IMR-90 (cell line): Measurements from ENCODE around the gene C1orf167. TPM values are rescaled to one million over a fixed set of nuclear protein-coding genes. Genes with fewer than 3 reads are reported as not detected.

Experiments
- ATAC-seq: fragments of 200-7000 bp; cut with Tn5 transposase; 2 replicates; pipeline ENCODE4 v1.9.1; 2020; ENCODE audit warnings: low read depth, mild to moderate bottlenecking, moderate library complexity
- BruUV-seq: library from RNA; stranded (reverse); fragments of 400-500 nt; replicated peaks from 2 replicates; lab custom pipeline; 2021; lab: Mats Ljungman, UMichigan
- CTCF ChIA-PET: fragments of 300-600 bp; formaldehyde crosslinking; extraction: SDS; loops from one replicate; lab custom pipeline; 2021; ENCODE audit warnings: antibody characterized with exemption; lab: Yijun Ruan, JAX
- POLR2A ChIA-PET: fragments of 300-600 bp; sonication (Branson Sonifier 250); formaldehyde crosslinking; loops from one replicate; lab custom pipeline; 2022; ENCODE audit warnings: antibody characterized with exemption; ENCODE audit not compliant: unreplicated experiment; lab: Charles Lee
- DNase-seq: peaks from one replicate; pipeline ENCODE4 v3.0.0; 2013
- H2AFZ ChIP-seq: replicated peaks from 2 replicates; pipeline ENCODE3; 2013; ENCODE audit warnings: low read length, mild to moderate bottlenecking; ENCODE audit not compliant: poor library complexity
- H2AK5ac ChIP-seq: 2 replicates; pipeline ENCODE4 v1.6.1; 2013; ENCODE audit warnings: low read depth, low read length, inconsistent platforms
- H2AK9ac ChIP-seq: replicated peaks from 2 replicates; pipeline ENCODE3; 2013; ENCODE audit warnings: mild to moderate bottlenecking, low read depth, low read length, moderate library complexity; ENCODE audit not compliant: poor library complexity
- H2BK120ac ChIP-seq: 2 replicates; pipeline ENCODE4 v1.6.1; 2013; ENCODE audit warnings: low read depth, low read length, inconsistent platforms
- H2BK15ac ChIP-seq: 3 replicates; pipeline ENCODE4 v1.6.1; 2013; ENCODE audit warnings: low read depth, low read length, inconsistent platforms
- H2BK20ac ChIP-seq: 2 replicates; pipeline ENCODE4 v1.6.1; 2013; ENCODE audit warnings: low read depth, mild to moderate bottlenecking, inconsistent platforms, low read length, moderate library complexity
- H2BK5ac ChIP-seq: 2 replicates; pipeline ENCODE4 v1.6.1; 2013; ENCODE audit warnings: mild to moderate bottlenecking, low read depth, low read length, inconsistent platforms; ENCODE audit not compliant: poor library complexity, severe bottlenecking
- H3K14ac ChIP-seq: replicated peaks from 2 replicates; pipeline ENCODE4 v1.6.1; 2013; ENCODE audit warnings: low read depth, low read length, inconsistent platforms
- H3K18ac ChIP-seq: 2 replicates; pipeline ENCODE4 v1.6.1; 2013; ENCODE audit warnings: low read depth, low read length, control low read depth
- H3K23ac ChIP-seq: 2 replicates; pipeline ENCODE4 v1.6.1; 2013; ENCODE audit warnings: low read depth, low read length, inconsistent platforms
- H3K27ac ChIP-seq: 2 replicates; pipeline ENCODE4 v1.5.1; 2013; ENCODE audit warnings: mild to moderate bottlenecking, control low read depth, low read length; ENCODE audit not compliant: insufficient read depth
- H3K27me3 ChIP-seq: 2 replicates; pipeline ENCODE4 v1.6.1; 2013; ENCODE audit warnings: low read length; ENCODE audit not compliant: control insufficient read depth, insufficient read depth
- H3K36me3 ChIP-seq: 2 replicates; pipeline ENCODE4 v1.6.1; 2013; ENCODE audit warnings: low read length, mixed read lengths; ENCODE audit not compliant: control insufficient read depth, insufficient read depth
- H3K4ac ChIP-seq: 2 replicates; pipeline ENCODE4 v1.6.1; 2013; ENCODE audit warnings: low read depth, low read length, inconsistent platforms
- H3K4me1 ChIP-seq: 2 replicates; pipeline ENCODE4 v1.6.1; 2013; ENCODE audit warnings: low read length, mixed read lengths; ENCODE audit not compliant: control insufficient read depth, insufficient read depth
- H3K4me2 ChIP-seq: 2 replicates; pipeline ENCODE4 v1.6.1; 2013; ENCODE audit warnings: low read depth, mild to moderate bottlenecking, control low read depth, low read length, moderate library complexity
- H3K4me3 ChIP-seq: 2 replicates; pipeline ENCODE4 v1.5.1; 2013; ENCODE audit warnings: low read depth, mild to moderate bottlenecking, control low read depth, low read length, moderate library complexity; ENCODE audit not compliant: insufficient read depth
- H3K56ac ChIP-seq: 2 replicates; pipeline ENCODE4 v1.6.1; 2013; ENCODE audit warnings: low read length, inconsistent platforms; ENCODE audit not compliant: insufficient read depth; ENCODE audit errors: extremely low read depth
- H3K79me1 ChIP-seq, 2 experiments: 2 replicates each; pipeline ENCODE4 v1.6.1; 2013; ENCODE audit warnings: low read length in 2 of 2, inconsistent platforms in 1 of 2, low read depth in 1 of 2
- H3K9ac ChIP-seq: 2 replicates; pipeline ENCODE4 v1.6.1; 2013; ENCODE audit warnings: low read depth, low read length, control low read depth
- H3K9me1 ChIP-seq: 2 replicates; pipeline ENCODE4 v1.6.1; 2013; ENCODE audit warnings: low read length, inconsistent platforms; ENCODE audit not compliant: insufficient read depth
- H3K9me3 ChIP-seq: 2 replicates; pipeline ENCODE4 v1.6.1; 2013; ENCODE audit warnings: low read length; ENCODE audit not compliant: control insufficient read depth, insufficient read depth
- H4K20me1 ChIP-seq: 2 replicates; pipeline ENCODE4 v1.6.1; 2013; ENCODE audit warnings: low read length, inconsistent platforms; ENCODE audit not compliant: insufficient read depth
- H4K5ac ChIP-seq: 2 replicates; pipeline ENCODE4 v1.6.1; 2013; ENCODE audit warnings: mild to moderate bottlenecking, low read depth, low read length, control low read depth
- H4K8ac ChIP-seq, 2 experiments: 2 replicates each; pipeline ENCODE4 v1.6.1; 2013; ENCODE audit warnings: low read depth in 2 of 2, low read length in 2 of 2, control low read depth in 1 of 2, inconsistent platforms in 1 of 2
- H4K91ac ChIP-seq: 2 replicates; pipeline ENCODE4 v1.6.1; 2013; ENCODE audit warnings: low read depth, low read length, inconsistent platforms; ENCODE audit not compliant: insufficient read depth
- BHLHE40 ChIP-seq: fragments of 150-350 bp; IDR thresholded peaks from 2 replicates; pipeline ENCODE4 v1.6.1; 2016; ENCODE audit warnings: mild to moderate bottlenecking, low read depth, low read length
- CEBPB ChIP-seq: IDR thresholded peaks from 2 replicates; pipeline ENCODE4 v1.6.1; 2012; ENCODE audit warnings: low read depth, low read length, improper control_type of control experiment
- NFE2L2 ChIP-seq: fragments of 150-350 bp; IDR thresholded peaks from 2 replicates; pipeline ENCODE4 v1.6.1; 2016; ENCODE audit warnings: low read depth, mild to moderate bottlenecking, low read length
- RAD21 ChIP-seq: IDR thresholded peaks from 2 replicates; pipeline ENCODE4 v1.6.1; 2012; ENCODE audit warnings: low read length, improper control_type of control experiment
- RFX5 ChIP-seq: IDR thresholded peaks from 2 replicates; pipeline ENCODE4 v1.8.0; 2012; ENCODE audit warnings: low read depth, mild to moderate bottlenecking, low read length, moderate library complexity
- SMC3 ChIP-seq: fragments of 150-350 bp; IDR thresholded peaks from 2 replicates; pipeline ENCODE4 v1.6.1; 2016; ENCODE audit warnings: low read depth, mild to moderate bottlenecking, antibody characterized with exemption, low read length, moderate library complexity
- USF2 ChIP-seq: fragments of 150-350 bp; IDR thresholded peaks from 2 replicates; pipeline ENCODE4 v1.6.1; 2017; ENCODE audit warnings: mild to moderate bottlenecking, antibody characterized with exemption, low read length, low read depth
- WGBS, 2 experiments: methylation state at CpG; one replicate each; pipeline versions ENCODE4 v1.1.5 to v1.1.7; 2013; ENCODE audit warnings: missing lambda C conversion rate in 2 of 2; ENCODE audit not compliant: insufficient read length in 1 of 2; ENCODE audit errors: extremely low coverage in 2 of 2; 5-methylcytosine and 5-hydroxymethylcytosine counted together
- dilution Hi-C: fragments of 300-500 bp; cut with HindIII; formaldehyde crosslinking; loops from one replicate; pipeline ENCODE4 v1.14.3; 2018; ENCODE audit warnings: low sequenced_read_pairs; ENCODE audit not compliant: unreplicated experiment
- in situ Hi-C: fragments of 300-500 bp; cut with MboI; formaldehyde crosslinking; loops from 3 replicates; pipeline ENCODE4 v1.14.3; 2019; ENCODE audit warnings: low sequenced_read_pairs, inconsistent platforms, mixed read lengths
- intact Hi-C: fragments of 100-400 bp; cut with micrococcal nuclease; formaldehyde crosslinking; loops from 2 replicates; pipeline ENCODE4 v1.10.0; 2022
- polyA plus RNA-seq, 3 experiments: library from polyadenylated mRNA; depleted of rRNA; stranded (reverse); fragments of >200 nt; gene quantifications; 2 replicates each; pipeline ENCODE4 v1.2.3, GENCODE V29; 2012; ENCODE audit warnings: low replicate concordance in 1 of 3
- total RNA-seq: library from RNA; depleted of rRNA; stranded (reverse); fragments of >200 nt; gene quantifications from 2 replicates; pipeline ENCODE4 v1.2.3, GENCODE V29; 2012

Gene C1orf167
- total and polyA plus RNA-seq, 2 of the 4 experiments (the other 2 are of a cell fraction) = under 0.01 to 0.15 TPM

- TF ChIP-seq NFE2L2 = no peak
Observed at GRCh38 chr1:11831945-11832725, 70.1 kb downstream of the C1orf167 start (continued).

GRCh38 chr1:11833497-11833896 is 71.5 kb downstream of the C1orf167 start:
- Histone ChIP-seq H3K23ac (no peak overlapping the region), H3K27me3 (no peaks in the 10 kb centered on the region), H3K4me1 (no peaks in the 10 kb centered on the region), H3K36me3 (peaks cover 75% of the 10 kb centered on the region), H4K5ac (no peak overlapping the region), H2AK9ac (no peak overlapping the region), H3K79me1 (peaks cover 0 to 4% of the 10 kb centered on the region in 2 experiments; a peak in 2 of 4 replicates), H2BK15ac (no peak overlapping the region), H3K27ac (no peak overlapping the region), H3K4me3 (no peak overlapping the region), H2BK5ac (no peak overlapping the region), H3K9me3 (no peaks in the 10 kb centered on the region), H4K8ac (no peak overlapping the region), H4K91ac (no peak overlapping the region), H3K56ac (no peak overlapping the region), H3K14ac (no peak overlapping the region), H2AFZ (no peak overlapping the region), H2AK5ac (no peak overlapping the region), H3K9ac (no peak overlapping the region), H3K9me1 (no peaks in the 10 kb centered on the region), H3K4ac (no peak overlapping the region), H2BK20ac (no peak overlapping the region), H3K4me2 (no peak overlapping the region), H3K18ac (no peak overlapping the region), H4K20me1 (peaks cover 9% of the 10 kb centered on the region; the same call in 1 of the 2 replicates), H2BK120ac (no peak overlapping the region)
- ChIA-PET CTCF (no interaction called here), POLR2A (no interaction called here)
- ATAC-seq = no peak
- no peak for DNase-seq
- dilution Hi-C loops (no loop called here), intact Hi-C loops (no loop called here), in situ Hi-C loops (no loop called here)
- 97% methylated on average over 4 of the region's 8 CpGs; no CpG with 5 or more reads in 1 of the 2 experiments for WGBS, 2 experiments
- BruUV-seq = no TSS peak
- TF ChIP-seq SMC3 (no peak), RAD21 (no peak), CEBPB (no peak), USF2 (no peak), RFX5 (no peak), BHLHE40 (no peak)
